H1 (cell line): Measurements from ENCODE around the gene KAT5.
"Not testable (repeated sequence)": the region's sequence is repeated elsewhere in the genome, so short reads cannot be mapped to it uniquely, and the experiment has no call there.

ENCODE experiments used
- ATF2 ChIP-seq: IDR thresholded peaks from 2 replicates; pipeline ENCODE4 v1.6.1; 2012; ENCODE audit warnings: low read length, inconsistent platforms
- CBX8 ChIP-seq: fragments of 300-800, 300-1000 bp; sonication (generic); IDR thresholded peaks from 2 replicates; pipeline ENCODE4 v1.7.1; 2016; ENCODE audit warnings: low read depth, low read length, borderline replicate concordance
- CTCF ChIP-seq, 3 experiments: IDR thresholded peaks; 1 replicate in 2 of 3; 2 replicates in 1 of 3; pipeline versions ENCODE4 v1.5.1 to v1.6.1; 2011; ENCODE audit warnings: low read length in 3 of 3, mild to moderate bottlenecking in 3 of 3, inconsistent platforms in 2 of 3, low read depth in 1 of 3, moderate library complexity in 1 of 3; ENCODE audit not compliant: insufficient read depth in 1 of 3; ENCODE audit errors: control extremely low read depth in 1 of 3
- HDAC2 ChIP-seq, 2 experiments: fragments of 300-600 bp in 1 of 2; sonication (generic) in 1 of 2; IDR thresholded peaks; 2 replicates each; pipeline ENCODE4 v1.6.1; 2011 to 2012; ENCODE audit warnings: low read depth in 2 of 2, low read length in 2 of 2, mild to moderate bottlenecking in 2 of 2, moderate library complexity in 2 of 2, borderline replicate concordance in 1 of 2, inconsistent platforms in 1 of 2
- HDAC6 ChIP-seq: IDR thresholded peaks from one replicate; pipeline ENCODE4 v1.7.1; 2012; ENCODE audit warnings: low read depth, mild to moderate bottlenecking, inconsistent platforms, low read length, moderate library complexity
- POLR2A ChIP-seq, 2 experiments: IDR thresholded peaks; 1 replicate in 1 of 2; 2 replicates in 1 of 2; pipeline ENCODE4 v1.6.1; 2011; ENCODE audit warnings: low read depth in 2 of 2, low read length in 2 of 2, mild to moderate bottlenecking in 2 of 2; ENCODE audit errors: control extremely low read depth in 1 of 2
- RNF2 ChIP-seq: fragments of 200-900, 300-1000 bp; sonication (generic); IDR thresholded peaks from 2 replicates; pipeline ENCODE4 v1.7.1; 2016; ENCODE audit warnings: borderline replicate concordance, low read depth, mild to moderate bottlenecking, antibody characterized with exemption, low read length; ENCODE audit not compliant: poor library complexity, severe bottlenecking; ENCODE audit errors: missing control alignments
- SP1 ChIP-seq: IDR thresholded peaks from 2 replicates; pipeline ENCODE4 v1.6.1; 2011; ENCODE audit warnings: low read depth, low read length
- SRF ChIP-seq: IDR thresholded peaks from 2 replicates; pipeline ENCODE4 v1.6.1; 2011; ENCODE audit warnings: mild to moderate bottlenecking, low read depth, low read length, moderate library complexity
- TAF1 ChIP-seq: IDR thresholded peaks from 2 replicates; pipeline ENCODE4 v1.6.1; 2011; ENCODE audit warnings: mild to moderate bottlenecking, low read depth, low read length
- USF2 ChIP-seq: IDR thresholded peaks from 2 replicates; pipeline ENCODE4 v1.6.1; 2011; ENCODE audit warnings: low read length, improper control_type of control experiment

GRCh38 chr11:65735111-65735510, 23.1 kb downstream of the KAT5 start:
- TF ChIP-seq SP1; CTCF (IDR thresholded peaks at IDR 0.05; ENCODE audit: control extremely low read depth in 1 of 3, insufficient read depth in 1 of 3, low read depth in 1 of 3, low read length in 3 of 3); SRF; HDAC2 (IDR thresholded peaks at IDR 0.05; ENCODE audit: borderline replicate concordance in 1 of 2, low read depth in 2 of 2, low read length in 2 of 2); CBX8; TAF1; RNF2; POLR2A (IDR thresholded peaks at IDR 0.05; ENCODE audit: control extremely low read depth in 1 of 2, low read depth in 2 of 2, low read length in 2 of 2); ATF2; USF2; HDAC6: not testable (repeated sequence)
